Left colon (tissue), 2 donors: ENCODE data around the gene VIPAS39. TPM values are rescaled to one million over a fixed set of nuclear protein-coding genes. Genes with fewer than 3 reads are reported as not detected.

Experiments used
- ATAC-seq: fragments of 200-7000 bp; cut with Tn5 transposase; one replicate; pipeline ENCODE4 v1.9.1; 2020; ENCODE audit warnings: mild to moderate bottlenecking, moderate library complexity
- DNase-seq, 2 donors: peaks; one replicate each; pipeline ENCODE4 v3.0.0-alpha.2; 2020
- intact Hi-C, 2 donors: fragments of 100-400 bp; cut with DNase I in 1 of 2; cut with micrococcal nuclease in 1 of 2; formaldehyde crosslinking; loops; one replicate each; pipeline versions ENCODE4 v1.11.2 to v1.14.0; 2022; cut with DNase I, micrococcal nuclease
- total RNA-seq, 2 donors: library from RNA; stranded (reverse); fragmentation: NEBNext Ultra II Directional; extraction: Animal tissue kit (Norgen Biotek cat#: 25700); gene quantifications; one replicate each; pipeline ENCODE4 v1.2.1, GENCODE V29; 2021
- donor health status: DM: no; HTN: no; CAD: no.
- donor health status: DM: yes; HTN: yes; CAD: no.

VIPAS39 gene
- total RNA-seq, 2 donors from 2014 or later = 13.3 to 18.8 TPM

- ATAC-seq (no peak), DNase-seq (no peak)
- intact Hi-C loops = no loop called here
These were observed 17.2 kb upstream of the VIPAS39 start for GRCh38 chr14:77474479-77475177.

DNA sequence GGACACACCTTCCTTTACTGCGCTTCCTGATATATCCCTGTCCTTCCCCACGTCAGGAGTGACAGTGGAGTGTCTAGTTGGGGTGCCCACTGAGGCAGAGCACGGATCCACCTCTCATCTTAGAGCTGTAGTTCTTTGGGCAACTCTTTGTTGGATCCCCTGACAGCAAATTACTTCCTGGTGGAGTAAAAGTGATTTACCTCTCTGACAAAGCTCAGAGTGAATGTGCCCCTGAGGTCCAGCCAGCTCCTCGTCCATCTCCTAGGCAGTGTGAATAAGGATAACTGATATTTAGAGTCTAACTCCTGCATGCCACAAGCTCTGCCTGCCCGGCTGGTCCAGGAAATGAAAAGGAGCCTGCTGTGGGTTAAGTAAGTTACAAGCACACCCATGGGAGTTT lies 16.5 kb upstream of the VIPAS39 start:
- intact Hi-C loops = no loop called here
- ATAC-seq (no peak), DNase-seq (no peak)

DNA sequence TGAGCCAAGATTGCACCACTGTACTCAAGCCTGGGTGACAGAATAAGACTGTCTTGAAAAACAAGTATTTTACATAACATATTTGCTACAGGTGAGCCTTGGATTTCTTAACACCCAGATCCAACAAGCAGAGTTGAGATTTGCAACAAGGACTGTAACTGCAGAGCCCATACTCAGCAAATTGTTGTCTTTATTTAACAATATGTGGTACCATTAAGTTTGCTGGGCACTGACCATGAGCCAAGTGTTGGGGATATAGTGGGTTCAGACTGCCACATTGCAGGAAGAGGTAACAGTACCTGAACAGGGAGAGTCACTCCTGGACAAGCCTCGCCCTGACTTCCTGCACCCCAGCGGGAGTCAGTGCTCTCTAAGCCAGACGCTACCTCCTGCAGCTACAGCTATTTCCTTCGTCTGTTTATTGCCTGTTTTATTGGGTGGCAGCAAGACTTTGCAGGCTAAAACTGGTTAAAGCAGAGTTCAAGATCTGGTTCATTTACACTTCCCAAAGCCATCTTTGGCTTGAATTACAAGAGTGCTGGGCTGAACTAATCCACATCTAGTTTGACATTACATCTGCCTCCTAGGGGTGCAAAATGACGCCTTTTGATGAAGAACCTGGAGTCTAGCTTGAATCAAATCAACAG lies 12.9 kb upstream of the VIPAS39 start:
- intact Hi-C loops = no loop called here
- ATAC-seq (peak; percentile 97), DNase-seq (peak; percentile 67 to 82)

DNA sequence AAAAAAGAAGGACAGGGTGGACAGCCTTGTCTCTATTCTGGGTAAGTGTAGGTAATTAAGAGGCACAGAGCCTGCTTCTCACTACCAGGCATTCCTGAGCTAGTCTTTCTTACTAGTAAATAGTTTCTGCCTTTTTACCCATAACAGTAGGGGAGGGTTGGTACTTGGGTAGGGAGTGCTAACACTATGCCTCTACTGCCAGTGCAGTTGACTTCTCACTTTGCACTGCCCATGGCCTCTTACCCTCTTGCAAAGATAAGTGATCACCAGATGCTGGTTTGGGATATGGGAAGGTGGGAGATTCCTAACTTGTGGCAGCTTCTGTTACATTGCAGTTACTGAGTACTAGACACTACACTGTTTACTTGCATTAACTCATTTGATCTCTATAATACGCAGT lies 12.1 kb upstream of the VIPAS39 start:
- ATAC-seq (peak; percentile 10), DNase-seq (no peak)
- intact Hi-C loops = loop anchor here in 1 of 2 donors (5.0 kb wide), 1 partner anchor 83 kb away; no protein-coding TSS in a partner anchor

DNA sequence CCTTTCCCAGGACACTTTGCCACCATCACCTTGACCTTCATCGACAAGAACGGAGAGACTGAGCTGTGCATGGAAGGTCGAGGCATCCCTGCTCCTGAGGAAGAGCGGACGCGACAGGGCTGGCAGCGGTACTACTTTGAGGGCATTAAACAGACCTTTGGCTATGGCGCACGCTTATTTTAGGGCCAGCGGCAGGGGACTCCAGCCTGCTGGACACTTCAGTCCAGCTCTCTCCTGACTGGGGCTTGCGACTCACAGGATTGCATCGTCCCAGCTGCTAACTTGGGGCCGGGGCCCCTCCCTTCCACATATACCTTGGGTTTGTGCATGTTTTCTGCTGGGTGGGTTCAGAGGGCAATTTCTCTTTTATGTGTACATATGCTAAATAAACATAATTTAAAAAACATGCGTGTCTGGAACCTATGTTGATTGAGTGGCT lies 11.7 kb upstream of the VIPAS39 start:
- peak in 1 of 2 donors; percentile 21 for DNase-seq
- intact Hi-C loops = loop anchor here in 1 of 2 donors (5.0 kb wide), 1 partner anchor 83 kb away; no protein-coding TSS in a partner anchor
- ATAC-seq = peak; percentile 26

DNA sequence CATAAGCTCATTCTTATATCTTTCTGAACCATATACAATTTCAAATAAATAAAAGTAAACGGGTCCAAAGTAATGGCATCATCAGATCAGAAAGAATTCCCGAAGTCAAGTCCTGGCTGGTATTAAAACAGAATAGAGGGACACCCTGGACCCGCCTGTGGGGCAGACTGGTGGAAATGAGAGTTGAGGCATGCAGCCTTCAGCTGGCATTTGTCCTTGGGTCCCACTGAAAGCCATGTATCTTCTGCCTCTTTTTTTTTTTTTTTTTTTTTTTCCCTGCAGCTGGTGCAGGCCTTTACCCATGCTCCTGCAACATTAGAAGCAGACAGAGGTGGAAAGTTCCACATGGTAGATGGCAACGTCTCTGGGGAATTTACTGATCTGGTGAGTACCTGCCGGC lies 10.4 kb upstream of the VIPAS39 start:
- DNase-seq (no peak), ATAC-seq (no peak)
- intact Hi-C loops = loop anchor here in 1 of 2 donors (5.0 kb wide), 1 partner anchor 84 kb away; no protein-coding TSS in a partner anchor

GRCh38 chr14:77459072-77459723 lies 1.8 kb upstream of the VIPAS39 start:
- ATAC-seq (peak; percentile 14), DNase-seq (peak; percentile 57 to 79)
- intact Hi-C loops = no loop called here

- DNase-seq = peak; percentile 47 to 54
- intact Hi-C loops = no loop called here
- ATAC-seq = peak; percentile 47
These were observed 999 bp upstream of the VIPAS39 start for GRCh38 chr14:77458249-77458950.

GRCh38 chr14:77457115-77457521 lies 283 bp downstream of the VIPAS39 start:
- intact Hi-C loops = no loop called here
- ATAC-seq (peak; percentile 25), DNase-seq (no peak)

- intact Hi-C loops = no loop called here
- no peak for DNase-seq
- ATAC-seq = no peak
These were observed 1.3 kb downstream of the VIPAS39 start for GRCh38 chr14:77455966-77456640.

GRCh38 chr14:77442196-77442595 lies 15.2 kb downstream of the VIPAS39 start:
- ATAC-seq (no peak), DNase-seq (no peak)
- intact Hi-C loops = no loop called here

DNA sequence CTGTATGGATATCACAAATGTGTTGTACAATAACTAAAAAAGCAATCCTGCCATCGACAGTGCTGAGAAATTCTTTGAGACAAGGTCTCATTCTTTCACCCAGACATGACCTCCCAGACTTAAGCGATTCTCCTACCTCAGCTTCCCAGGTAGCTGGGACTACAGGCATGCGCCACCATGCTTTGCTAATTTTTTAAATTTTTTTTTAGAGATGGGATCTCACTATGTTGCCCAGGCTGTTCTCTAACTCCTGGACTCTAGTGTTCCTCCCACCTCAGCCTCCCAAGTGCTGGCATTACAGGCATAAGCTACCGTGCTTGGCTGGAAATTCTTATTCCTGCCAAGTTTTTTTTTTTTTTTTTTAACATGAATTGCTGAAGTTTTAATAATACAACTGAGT lies 17.5 kb downstream of the VIPAS39 start:
- ATAC-seq = no peak
- no peak for DNase-seq
- intact Hi-C loops = no loop called here

GRCh38 chr14:77438596-77438995 lies 18.8 kb downstream of the VIPAS39 start:
- DNase-seq (no peak), ATAC-seq (no peak)
- intact Hi-C loops = no loop called here

GRCh38 chr14:77436042-77436441 lies 21.4 kb downstream of the VIPAS39 start:
- DNase-seq (no peak), ATAC-seq (no peak)
- intact Hi-C loops = no loop called here

- ATAC-seq = no peak
- intact Hi-C loops = no loop called here
- DNase-seq = no peak
These were observed 31.0 kb downstream of the VIPAS39 start for GRCh38 chr14:77426396-77426795.

DNA sequence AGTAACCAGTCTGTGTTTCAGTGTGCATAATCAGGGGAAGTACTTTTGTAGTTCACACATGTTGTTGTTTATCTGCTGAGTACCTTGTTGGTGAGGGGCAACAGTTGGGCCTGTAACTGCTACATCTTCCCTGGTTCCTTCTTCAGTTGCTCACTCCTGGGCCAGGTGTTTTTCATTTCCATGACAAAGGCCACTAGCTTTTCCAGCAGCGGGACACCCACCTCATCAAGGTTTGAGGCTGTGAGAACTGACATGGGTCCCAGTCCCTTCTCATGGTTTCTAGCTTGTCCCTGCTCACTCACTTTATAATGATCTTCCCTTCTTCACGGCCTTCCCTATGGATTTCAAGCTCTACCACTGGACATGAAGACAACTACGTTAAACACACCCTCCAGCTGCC lies 32.5 kb downstream of the VIPAS39 start:
- ATAC-seq (no peak), DNase-seq (no peak)
- intact Hi-C loops = no loop called here

GRCh38 chr14:77423423-77423822 lies 34.0 kb downstream of the VIPAS39 start, which contains the start of gene NOXRED1:
NOXRED1 (minus strand) TSS chr14:77423523; CDS start chr14:77422889, 634 bp downstream.
- intact Hi-C loops = no loop called here
- DNase-seq = no peak

DNA sequence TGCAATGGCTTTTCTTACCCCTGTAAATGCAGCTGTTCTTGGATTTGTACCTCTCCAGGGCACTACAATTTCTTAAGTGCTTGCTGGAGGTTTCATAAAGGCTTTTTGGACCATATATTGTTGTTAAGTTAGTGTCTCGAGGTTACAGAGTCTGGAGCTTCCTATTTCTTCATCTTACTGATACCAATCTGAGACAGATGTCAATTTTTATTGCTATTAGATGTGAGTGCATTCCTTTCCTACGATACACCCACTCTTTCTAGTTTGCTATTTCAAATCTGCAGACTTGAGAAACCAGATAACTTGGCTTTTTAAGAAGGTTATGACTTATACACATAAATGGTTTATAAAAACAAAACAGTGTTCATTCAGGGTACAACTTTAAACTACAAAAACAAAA lies 36.2 kb downstream of the VIPAS39 start:
- no peak for ATAC-seq
- intact Hi-C loops = no loop called here
- DNase-seq = no peak

More at GRCh38 chr14:77423423-77423822, 34.0 kb downstream of the VIPAS39 start, which contains the start of gene NOXRED1:
- no peak for ATAC-seq

- ATAC-seq = no peak
- no peak for DNase-seq
- intact Hi-C loops = no loop called here
These were observed 40.6 kb downstream of the VIPAS39 start for GRCh38 chr14:77416836-77417235.
